ENCODE data around the gene CDX1.

The CDX1 gene

GRCh38 chr5:150155258-150156026 lies 11.1 kb upstream of the CDX1 start, which contains the start of gene PDGFRB:
TSS of gene PDGFRB (minus strand) at chr5:150155845. CDS start at chr5:150137047, 18,798 bp downstream.
- Histone ChIP-seq H3K79me1 (ENCODE audit: low read depth, low read length) (no peaks in the 10 kb centered on the region), H2BK15ac (ENCODE audit: low read length) (peak within 1 kb of the TSS; percentile 76), H3K23ac (ENCODE audit: low read depth, low read length, poor library complexity) (peak within 1 kb of the TSS; percentile 77), H3K9me3 (replicated peaks in 1 of 2; ENCODE audit: control insufficient read depth in 2 of 2, insufficient read depth in 1 of 2, low read depth in 1 of 2, low read length in 2 of 2) (no peaks in the 10 kb centered on the region), H4K8ac (ENCODE audit: low read depth, low read length) (no peak within 1 kb of the TSS), H3K4ac (ENCODE audit: low read length) (peak within 1 kb of the TSS; percentile 30), H4K91ac (ENCODE audit: low read depth, low read length, poor library complexity) (peak within 1 kb of the TSS; percentile 89), H3K14ac (ENCODE audit: low read length) (peak within 1 kb of the TSS; percentile 42), H3K18ac (ENCODE audit: low read length) (peak within 1 kb of the TSS; percentile 93), H2BK5ac (ENCODE audit: low read length) (peak within 1 kb of the TSS; percentile 77), H3K4me1 (ENCODE audit: control insufficient read depth in 2 of 2, insufficient read depth in 1 of 2, low read depth in 1 of 2, low read length in 2 of 2) (peaks cover 31 to 35% of the 10 kb centered on the region in 2 donors), H3K27me3 (ENCODE audit: control insufficient read depth in 3 of 3, insufficient read depth in 3 of 3, low read depth in 1 of 3, low read length in 3 of 3) (no peaks in the 10 kb centered on the region), H3K27ac (replicated peaks; ENCODE audit: low read length) (peak within 1 kb of the TSS; percentile 84), H2AK5ac (ENCODE audit: low read depth, low read length) (peak within 1 kb of the TSS; percentile 93), H3K36me3 (replicated peaks in 1 of 2; ENCODE audit: control insufficient read depth in 2 of 2, insufficient read depth in 2 of 2, low read length in 2 of 2) (no peaks in the 10 kb centered on the region), H2BK12ac (ENCODE audit: low read length) (peak within 1 kb of the TSS; percentile 73), H3K4me3 (ENCODE audit: low read length in 2 of 2) (peak within 1 kb of the TSS; percentile 46 to 71), H2BK120ac (ENCODE audit: low read depth, low read length) (peak within 1 kb of the TSS; percentile 63), H3K9ac (ENCODE audit: low read depth, low read length, poor library complexity) (peak within 1 kb of the TSS; percentile 79), H3K4me2 (ENCODE audit: insufficient read depth, low read length, poor library complexity, severe bottlenecking) (peak within 1 kb of the TSS; percentile 50), H2AFZ (ENCODE audit: low read length) (peak within 1 kb of the TSS; percentile 93)
- no CpG with 5 or more reads among the region's 17 CpGs for WGBS, 2 donors (ENCODE audit: extremely low coverage in 2 of 2, insufficient read length in 2 of 2, insufficient replicate concordance in 1 of 2)
- DNase-seq (ENCODE audit: low spot score): peak; percentile 65

GRCh38 chr5:150156027-150156368 lies 10.6 kb upstream of the CDX1 start:
- Histone ChIP-seq H3K4me3 (ENCODE audit: low read length in 2 of 2) (peak overlapping the region in 1 of 2 donors; percentile 46), H2BK5ac (ENCODE audit: low read length) (no peak overlapping the region)

GRCh38 chr5:150156540-150156939 lies 10.0 kb upstream of the CDX1 start:
- peak overlapping the region; percentile 52 for H2BK15ac ChIP-seq (ENCODE audit: low read length)
- WGBS, 2 donors (ENCODE audit: extremely low coverage in 2 of 2, insufficient read length in 2 of 2, insufficient replicate concordance in 1 of 2): no CpG with 5 or more reads among the region's 4 CpGs
- H3K27ac ChIP-seq (replicated peaks; ENCODE audit: low read length): no peak overlapping the region
- DNase-seq (ENCODE audit: low spot score): no peak
- no peak overlapping the region for H2BK120ac ChIP-seq (ENCODE audit: low read depth, low read length)
- H4K91ac ChIP-seq (ENCODE audit: low read depth, low read length, poor library complexity): no peak overlapping the region
- H4K8ac ChIP-seq (ENCODE audit: low read depth, low read length): no peak overlapping the region
- H3K9me3 ChIP-seq (replicated peaks in 1 of 2; ENCODE audit: control insufficient read depth in 2 of 2, insufficient read depth in 1 of 2, low read depth in 1 of 2, low read length in 2 of 2): no peaks in the 10 kb centered on the region
- H2BK12ac ChIP-seq (ENCODE audit: low read length): no peak overlapping the region
- no peak overlapping the region for H3K4me2 ChIP-seq (ENCODE audit: insufficient read depth, low read length, poor library complexity, severe bottlenecking)
- H3K4ac ChIP-seq (ENCODE audit: low read length): no peak overlapping the region
- H3K4me1 ChIP-seq (ENCODE audit: control insufficient read depth in 2 of 2, insufficient read depth in 1 of 2, low read depth in 1 of 2, low read length in 2 of 2): peaks cover 31 to 33% of the 10 kb centered on the region in 2 donors
- H3K18ac ChIP-seq (ENCODE audit: low read length): no peak overlapping the region
- no peaks in the 10 kb centered on the region for H3K36me3 ChIP-seq (replicated peaks in 1 of 2; ENCODE audit: control insufficient read depth in 2 of 2, insufficient read depth in 2 of 2, low read length in 2 of 2)
- no peak overlapping the region for H3K23ac ChIP-seq (ENCODE audit: low read depth, low read length, poor library complexity)
- H2AFZ ChIP-seq (ENCODE audit: low read length): peak overlapping the region; percentile 93
- no peak overlapping the region for H3K9ac ChIP-seq (ENCODE audit: low read depth, low read length, poor library complexity)
- H2BK5ac ChIP-seq (ENCODE audit: low read length): no peak overlapping the region
- no peak overlapping the region for H2AK5ac ChIP-seq (ENCODE audit: low read depth, low read length)
- no peaks in the 10 kb centered on the region for H3K79me1 ChIP-seq (ENCODE audit: low read depth, low read length)
- H3K14ac ChIP-seq (ENCODE audit: low read length): no peak overlapping the region
- no peaks in the 10 kb centered on the region for H3K27me3 ChIP-seq (ENCODE audit: control insufficient read depth in 3 of 3, insufficient read depth in 3 of 3, low read depth in 1 of 3, low read length in 3 of 3)
- no peak overlapping the region for H3K4me3 ChIP-seq (ENCODE audit: low read length in 2 of 2)

More at GRCh38 chr5:150156027-150156368, 10.6 kb upstream of the CDX1 start:
- Histone ChIP-seq H4K91ac (ENCODE audit: low read depth, low read length, poor library complexity) (no peak overlapping the region), H3K79me1 (ENCODE audit: low read depth, low read length) (no peaks in the 10 kb centered on the region), H3K36me3 (replicated peaks in 1 of 2; ENCODE audit: control insufficient read depth in 2 of 2, insufficient read depth in 2 of 2, low read length in 2 of 2) (no peaks in the 10 kb centered on the region), H3K4me1 (ENCODE audit: control insufficient read depth in 2 of 2, insufficient read depth in 1 of 2, low read depth in 1 of 2, low read length in 2 of 2) (peaks cover 30% of the 10 kb centered on the region in 2 donors), H3K18ac (ENCODE audit: low read length) (peak overlapping the region; percentile 78), H2BK120ac (ENCODE audit: low read depth, low read length) (no peak overlapping the region), H2BK12ac (ENCODE audit: low read length) (no peak overlapping the region), H3K27me3 (ENCODE audit: control insufficient read depth in 3 of 3, insufficient read depth in 3 of 3, low read depth in 1 of 3, low read length in 3 of 3) (no peaks in the 10 kb centered on the region), H3K9ac (ENCODE audit: low read depth, low read length, poor library complexity) (no peak overlapping the region), H3K4ac (ENCODE audit: low read length) (no peak overlapping the region), H3K4me2 (ENCODE audit: insufficient read depth, low read length, poor library complexity, severe bottlenecking) (peak overlapping the region; percentile 50), H3K27ac (replicated peaks; ENCODE audit: low read length) (peak overlapping the region; percentile 16), H2BK15ac (ENCODE audit: low read length) (peak overlapping the region; percentile 52), H3K9me3 (replicated peaks in 1 of 2; ENCODE audit: control insufficient read depth in 2 of 2, insufficient read depth in 1 of 2, low read depth in 1 of 2, low read length in 2 of 2) (no peaks in the 10 kb centered on the region), H3K14ac (ENCODE audit: low read length) (no peak overlapping the region), H2AK5ac (ENCODE audit: low read depth, low read length) (peak overlapping the region; percentile 12), H4K8ac (ENCODE audit: low read depth, low read length) (no peak overlapping the region), H2AFZ (ENCODE audit: low read length) (peak overlapping the region; percentile 93), H3K23ac (ENCODE audit: low read depth, low read length, poor library complexity) (no peak overlapping the region)
- whole genome bisulfite sequencing, 2 donors (ENCODE audit: extremely low coverage in 2 of 2, insufficient read length in 2 of 2, insufficient replicate concordance in 1 of 2): no CpG with 5 or more reads among the region's 9 CpGs
- DNase-seq (ENCODE audit: low spot score): no peak

GRCh38 chr5:150157168-150157567 lies 9.4 kb upstream of the CDX1 start:
- Histone ChIP-seq H3K79me1 (ENCODE audit: low read depth, low read length) (no peaks in the 10 kb centered on the region), H2BK120ac (ENCODE audit: low read depth, low read length) (no peak overlapping the region), H4K8ac (ENCODE audit: low read depth, low read length) (no peak overlapping the region), H2AK5ac (ENCODE audit: low read depth, low read length) (peak overlapping the region; percentile 35), H2BK15ac (ENCODE audit: low read length) (no peak overlapping the region), H3K4me1 (ENCODE audit: control insufficient read depth in 2 of 2, insufficient read depth in 1 of 2, low read depth in 1 of 2, low read length in 2 of 2) (peaks cover 31 to 33% of the 10 kb centered on the region in 2 donors), H2BK5ac (ENCODE audit: low read length) (no peak overlapping the region), H3K9me3 (replicated peaks in 1 of 2; ENCODE audit: control insufficient read depth in 2 of 2, insufficient read depth in 1 of 2, low read depth in 1 of 2, low read length in 2 of 2) (no peaks in the 10 kb centered on the region), H2AFZ (ENCODE audit: low read length) (no peak overlapping the region), H3K36me3 (replicated peaks in 1 of 2; ENCODE audit: control insufficient read depth in 2 of 2, insufficient read depth in 2 of 2, low read length in 2 of 2) (no peaks in the 10 kb centered on the region), H3K27ac (replicated peaks; ENCODE audit: low read length) (no peak overlapping the region), H3K27me3 (ENCODE audit: control insufficient read depth in 3 of 3, insufficient read depth in 3 of 3, low read depth in 1 of 3, low read length in 3 of 3) (no peaks in the 10 kb centered on the region), H3K18ac (ENCODE audit: low read length) (no peak overlapping the region), H3K14ac (ENCODE audit: low read length) (no peak overlapping the region), H3K4me3 (ENCODE audit: low read length in 2 of 2) (no peak overlapping the region), H4K91ac (ENCODE audit: low read depth, low read length, poor library complexity) (no peak overlapping the region), H3K4ac (ENCODE audit: low read length) (no peak overlapping the region), H3K9ac (ENCODE audit: low read depth, low read length, poor library complexity) (no peak overlapping the region), H3K4me2 (ENCODE audit: insufficient read depth, low read length, poor library complexity, severe bottlenecking) (no peak overlapping the region), H3K23ac (ENCODE audit: low read depth, low read length, poor library complexity) (no peak overlapping the region), H2BK12ac (ENCODE audit: low read length) (peak overlapping the region; percentile 23)
- no peak for DNase-seq (ENCODE audit: low spot score)
- no CpG with 5 or more reads among the region's 3 CpGs for WGBS, 2 donors (ENCODE audit: extremely low coverage in 2 of 2, insufficient read length in 2 of 2, insufficient replicate concordance in 1 of 2)
